Omental fat pad (tissue), 4 donors: ENCODE results near the gene GSC. TPM values are rescaled to one million over a fixed set of nuclear protein-coding genes. Genes with fewer than 3 reads are reported as not detected.

Source experiments
- ATAC-seq: fragments of 150-250 bp; one replicate; pipeline ENCODE4 v1.9.1; 2016; ENCODE audit warnings: mild to moderate bottlenecking, moderate library complexity; ENCODE audit not compliant: low FRiP score
- DNase-seq: peaks from one replicate; pipeline ENCODE4 v3.0.0-alpha.2; 2019; ENCODE audit warnings: low spot score
- CTCF ChIP-seq, 3 donors: fragments of 450-650 bp; IDR thresholded peaks; one replicate each; pipeline ENCODE4 v1.5.1; 2016 to 2017; ENCODE audit warnings: antibody characterized with exemption in 3 of 3, mild to moderate bottlenecking in 3 of 3, moderate library complexity in 2 of 3
- total RNA-seq, 4 donors: library from RNA; depleted of rRNA; stranded (reverse); fragments of >200 nt; gene quantifications; one replicate each; pipeline ENCODE4 v1.1.0, GENCODE V29; 2016

Gene GSC
- total RNA-seq, 4 donors from 2014 or later: 0.72 to 7.1 (median 3.1) TPM

GRCh38 chr14:94767321-94767878 lies 2.5 kb downstream of the GSC start:
- TF ChIP-seq CTCF (IDR thresholded peaks at IDR 0.05): no peak
- ATAC-seq: no peak
- no peak for DNase-seq

GRCh38 chr14:94764573-94764972 lies 5.3 kb downstream of the GSC start:
- TF ChIP-seq CTCF (IDR thresholded peaks at IDR 0.05): no peak
- DNase-seq (no peak), ATAC-seq (no peak)

GRCh38 chr14:94762431-94762830 lies 7.5 kb downstream of the GSC start:
- ATAC-seq: no peak
- no peak for TF ChIP-seq CTCF (IDR thresholded peaks at IDR 0.05)
- no peak for DNase-seq

DNA sequence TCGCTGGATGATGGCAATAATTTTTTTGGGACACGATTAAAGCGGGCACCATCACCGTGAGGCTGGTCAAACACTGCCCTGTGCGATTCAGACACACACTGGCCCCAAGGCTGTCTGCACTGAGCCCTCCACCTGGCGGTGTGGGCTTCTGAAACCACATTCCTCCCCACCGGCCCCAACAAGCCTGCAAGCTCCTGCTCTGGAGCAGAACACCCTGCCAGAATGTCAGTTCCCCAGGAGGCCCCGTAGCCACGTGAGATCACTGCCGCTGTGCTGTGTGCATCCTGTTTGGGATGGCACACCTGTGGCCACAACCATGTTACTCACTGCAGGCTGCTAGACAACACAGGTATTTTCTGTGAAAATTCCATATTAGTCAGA lies 7.9 kb downstream of the GSC start:
- ATAC-seq: no peak
- no peak for TF ChIP-seq CTCF (IDR thresholded peaks at IDR 0.05)
- DNase-seq: no peak

- no peak for DNase-seq
- ATAC-seq: no peak
- no peak for TF ChIP-seq CTCF (IDR thresholded peaks at IDR 0.05)
These were observed 8.4 kb downstream of the GSC start for GRCh38 chr14:94761348-94761996.

GRCh38 chr14:94756310-94756882 lies 13.5 kb downstream of the GSC start:
- DNase-seq (no peak), ATAC-seq (no peak)
- no peak for TF ChIP-seq CTCF (IDR thresholded peaks at IDR 0.05)

GRCh38 chr14:94754391-94754942 lies 15.4 kb downstream of the GSC start:
- DNase-seq (no peak), ATAC-seq (no peak)
- no peak for TF ChIP-seq CTCF (IDR thresholded peaks at IDR 0.05)
